ENCODE data around the gene TRIM54. TPM values are rescaled to one million over a fixed set of nuclear protein-coding genes. Genes with fewer than 3 reads are reported as not detected.

The TRIM54 gene
- total and polyA plus RNA-seq, 2 of the 8 experiments (the other 6 are each of a cell fraction or from before 2014, with no cell fraction given): 3.9 to 5.8 TPM

DNA sequence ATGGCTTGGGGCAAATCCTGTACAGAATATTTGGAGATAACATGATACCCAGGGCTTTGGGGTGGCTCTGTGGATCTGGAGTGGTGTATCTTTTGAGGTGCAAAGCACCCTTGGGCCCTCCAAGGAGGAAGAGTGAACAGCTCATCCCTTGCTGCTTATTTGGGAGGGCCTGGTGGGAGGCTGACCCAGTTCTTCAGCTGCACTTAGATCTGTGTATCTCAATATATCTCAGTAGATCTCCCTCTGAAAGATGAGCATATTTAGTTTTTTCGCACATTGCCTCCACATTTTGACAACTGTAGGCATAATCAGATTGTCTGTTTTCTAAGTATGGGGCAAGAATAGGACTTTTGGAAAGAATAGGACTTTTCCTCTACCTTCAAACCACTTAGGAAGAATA lies 2.8 kb downstream of the TRIM54 start (continued):
- TF ChIP-seq, protein P1, sequence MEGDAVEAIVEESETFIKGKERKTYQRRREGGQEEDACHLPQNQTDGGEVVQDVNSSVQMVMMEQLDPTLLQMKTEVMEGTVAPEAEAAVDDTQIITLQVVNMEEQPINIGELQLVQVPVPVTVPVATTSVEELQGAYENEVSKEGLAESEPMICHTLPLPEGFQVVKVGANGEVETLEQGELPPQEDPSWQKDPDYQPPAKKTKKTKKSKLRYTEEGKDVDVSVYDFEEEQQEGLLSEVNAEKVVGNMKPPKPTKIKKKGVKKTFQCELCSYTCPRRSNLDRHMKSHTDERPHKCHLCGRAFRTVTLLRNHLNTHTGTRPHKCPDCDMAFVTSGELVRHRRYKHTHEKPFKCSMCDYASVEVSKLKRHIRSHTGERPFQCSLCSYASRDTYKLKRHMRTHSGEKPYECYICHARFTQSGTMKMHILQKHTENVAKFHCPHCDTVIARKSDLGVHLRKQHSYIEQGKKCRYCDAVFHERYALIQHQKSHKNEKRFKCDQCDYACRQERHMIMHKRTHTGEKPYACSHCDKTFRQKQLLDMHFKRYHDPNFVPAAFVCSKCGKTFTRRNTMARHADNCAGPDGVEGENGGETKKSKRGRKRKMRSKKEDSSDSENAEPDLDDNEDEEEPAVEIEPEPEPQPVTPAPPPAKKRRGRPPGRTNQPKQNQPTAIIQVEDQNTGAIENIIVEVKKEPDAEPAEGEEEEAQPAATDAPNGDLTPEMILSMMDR (IDR thresholded peaks at IDR 0.05; ENCODE audit: control extremely low read depth in 1 of 3, insufficient read depth in 1 of 3, low read depth in 1 of 3, low read length in 3 of 3): no peak
- TF ChIP-seq NRF1 (IDR thresholded peaks at IDR 0.05; ENCODE audit: low read depth, low read length) (no peak), PHF8 (conservative IDR thresholded peaks at IDR 0.05; ENCODE audit: low read depth, low read length) (no peak), SP1 (IDR thresholded peaks at IDR 0.05; ENCODE audit: low read depth, low read length) (no peak), POU5F1 (IDR thresholded peaks at IDR 0.05; ENCODE audit: low read depth, low read length) (no peak), FOSL1 (IDR thresholded peaks at IDR 0.05; ENCODE audit: insufficient read depth, low read depth, low read length) (no peak)

All from H1 (cell line).